ENCODE data around the gene RNPC3. TPM values are rescaled to one million over a fixed set of nuclear protein-coding genes. Genes with fewer than 3 reads are reported as not detected.

Gene RNPC3
- total RNA-seq (2014; rRNA removed; shearing (Covaris generic)) = 2.8 and 2.9 TPM in 2 replicates

GRCh38 chr1:103525607-103526507 is at the start of gene RNPC3:
Gene RNPC3, plus strand, starts transcription at chr1:103525699. Its CDS starts 372 bp downstream, at chr1:103526071.
- peak; percentile 91 for DNase-seq (ENCODE audit: low spot score)

GRCh38 chr1:103477101-103477500 is 48.4 kb upstream of the RNPC3 start:
- no peak for DNase-seq (ENCODE audit: low spot score)

GRCh38 chr1:103489935-103490334 is 35.6 kb upstream of the RNPC3 start:
- DNase-seq (ENCODE audit: low spot score) = no peak

GRCh38 chr1:103492003-103492625 is 33.4 kb upstream of the RNPC3 start:
- no peak for DNase-seq (ENCODE audit: low spot score)

- no peak for DNase-seq (ENCODE audit: low spot score)
Observed at GRCh38 chr1:103496014-103496635, 29.4 kb upstream of the RNPC3 start.

- no peak for DNase-seq (ENCODE audit: low spot score)
Observed at GRCh38 chr1:103497404-103497803, 28.1 kb upstream of the RNPC3 start.

GRCh38 chr1:103509250-103509649 is 16.2 kb upstream of the RNPC3 start:
- DNase-seq (ENCODE audit: low spot score) = no peak

- no peak for DNase-seq (ENCODE audit: low spot score)
Observed at GRCh38 chr1:103513711-103514110, 11.8 kb upstream of the RNPC3 start.

GRCh38 chr1:103514920-103515503 is 10.5 kb upstream of the RNPC3 start:
- peak; percentile 61 for DNase-seq (ENCODE audit: low spot score)

- DNase-seq (ENCODE audit: low spot score) = no peak
Observed at GRCh38 chr1:103516283-103516682, 9.2 kb upstream of the RNPC3 start.

- DNase-seq (ENCODE audit: low spot score) = no peak
Observed at GRCh38 chr1:103516693-103517092, 8.8 kb upstream of the RNPC3 start.

- DNase-seq (ENCODE audit: low spot score) = no peak
Observed at GRCh38 chr1:103517380-103518047, 8.0 kb upstream of the RNPC3 start.

- DNase-seq (ENCODE audit: low spot score) = no peak
Observed at GRCh38 chr1:103520822-103521221, 4.7 kb upstream of the RNPC3 start.

- no peak for DNase-seq (ENCODE audit: low spot score)
Observed at GRCh38 chr1:103523346-103523745, 2.2 kb upstream of the RNPC3 start.

- DNase-seq (ENCODE audit: low spot score) = peak; percentile 48
Observed at GRCh38 chr1:103525114-103525606, 339 bp upstream of the RNPC3 start.

- no peak for DNase-seq (ENCODE audit: low spot score)
Observed at GRCh38 chr1:103527331-103527730, 1.8 kb downstream of the RNPC3 start.

- DNase-seq (ENCODE audit: low spot score) = no peak
Observed at GRCh38 chr1:103529746-103530145, 4.2 kb downstream of the RNPC3 start.

GRCh38 chr1:103538226-103538625 is 12.7 kb downstream of the RNPC3 start:
- no peak for DNase-seq (ENCODE audit: low spot score)

- no peak for DNase-seq (ENCODE audit: low spot score)
Observed at GRCh38 chr1:103541431-103541830, 15.9 kb downstream of the RNPC3 start.

GRCh38 chr1:103546496-103546895 is 21.0 kb downstream of the RNPC3 start:
- DNase-seq (ENCODE audit: low spot score) = no peak

GRCh38 chr1:103547840-103548239 is 22.3 kb downstream of the RNPC3 start:
- DNase-seq (ENCODE audit: low spot score) = no peak
